Daoy (cell line): ENCODE results near the gene S1PR1. TPM values are rescaled to one million over a fixed set of nuclear protein-coding genes. Genes with fewer than 3 reads are reported as not detected.
"Not testable (repeated sequence)": the region's sequence is repeated elsewhere in the genome, so short reads cannot be mapped to it uniquely, and the experiment has no call there.

Experiments used
- DNase-seq: peaks from one replicate; pipeline ENCODE4 v3.0.0-alpha.2; 2015; ENCODE audit warnings: low read depth
- total RNA-seq: library from RNA; depleted of rRNA; stranded (reverse); fragments of >200 nt; shearing (Covaris generic); gene quantifications from 2 replicates; pipeline ENCODE4 v1.2.3, GENCODE V29; 2014; rRNA removed

The S1PR1 gene
- 0.63 and 1.4 TPM in 2 replicates for total RNA-seq

DNA sequence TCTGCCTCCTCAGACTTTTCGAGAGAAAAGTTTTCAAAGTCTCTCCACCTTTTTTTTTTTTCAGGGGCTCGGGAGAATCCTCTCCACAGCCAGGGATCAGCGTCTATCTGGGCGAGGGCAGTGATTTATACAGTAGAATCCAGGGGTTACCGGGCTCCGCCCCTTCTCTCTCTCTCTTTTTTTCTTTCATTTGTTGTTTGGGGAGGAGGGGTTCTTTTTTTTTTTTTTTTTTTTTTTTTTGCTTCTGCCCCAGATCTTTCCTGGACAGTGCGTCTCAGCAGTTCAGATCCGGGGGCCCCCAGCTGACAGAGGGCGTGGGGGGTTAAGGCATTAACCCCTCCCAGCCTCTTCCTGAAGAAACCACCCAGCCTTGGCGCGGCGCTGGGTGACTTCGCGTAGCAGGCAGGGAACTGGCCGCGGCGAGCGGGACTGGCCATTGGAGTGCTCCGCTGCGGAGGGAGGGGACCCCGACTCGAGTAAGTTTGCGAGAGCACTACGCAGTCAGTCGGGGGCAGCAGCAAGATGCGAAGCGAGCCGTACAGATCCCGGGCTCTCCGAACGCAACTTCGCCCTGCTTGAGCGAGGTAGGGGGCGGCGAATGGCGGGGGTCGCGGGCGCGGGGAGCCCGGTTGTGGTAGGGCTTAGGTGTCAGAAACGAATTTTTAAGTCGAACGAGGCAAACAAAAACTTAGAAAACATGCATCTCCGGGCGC lies at the start of gene S1PR1:
Gene S1PR1, plus strand, starts transcription at position 504 of the 713 bp plus-strand sequence. CDS start 1,966 bp downstream, outside the sequence.
- DNase-seq, result peak; percentile 63

DNA sequence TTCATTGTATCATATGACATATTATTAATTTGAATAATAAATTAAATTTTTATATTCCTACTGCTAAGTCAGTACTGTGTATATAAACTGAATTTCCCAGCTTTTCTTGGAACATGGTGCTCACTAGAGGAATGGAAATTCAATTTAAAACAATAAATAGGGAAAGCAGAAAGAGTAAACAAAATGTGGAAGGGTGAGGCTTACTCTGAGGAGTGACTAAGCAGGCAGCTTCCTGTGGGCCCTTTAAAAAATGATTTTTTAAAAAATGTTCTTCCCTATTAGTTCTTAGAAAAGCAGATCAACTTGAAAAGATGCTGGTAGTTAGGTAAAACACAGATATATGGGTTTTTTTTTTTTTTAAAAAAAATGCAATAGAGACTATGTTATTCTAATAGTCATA lies 49.5 kb upstream of the S1PR1 start:
- no peak for DNase-seq

DNA sequence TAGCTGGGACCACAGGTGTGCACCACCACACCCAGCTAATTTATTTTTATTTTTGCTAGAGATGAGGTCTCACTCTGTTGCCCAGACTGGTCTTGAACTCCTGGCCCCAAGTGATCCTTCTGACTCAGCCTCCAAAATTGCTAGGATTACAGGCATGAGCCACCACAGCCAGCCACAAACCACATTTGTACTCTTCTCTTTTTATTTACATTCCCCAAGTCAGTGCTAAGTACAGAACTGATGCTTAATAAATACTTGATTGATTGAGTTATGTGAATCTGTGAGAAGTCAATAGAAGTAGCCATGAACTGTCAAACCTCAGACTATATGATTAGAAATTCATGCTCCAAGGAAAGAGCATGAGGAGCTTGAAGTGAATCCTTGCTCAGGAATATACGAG lies 48.5 kb upstream of the S1PR1 start:
- DNase-seq, result peak; percentile 44

DNA sequence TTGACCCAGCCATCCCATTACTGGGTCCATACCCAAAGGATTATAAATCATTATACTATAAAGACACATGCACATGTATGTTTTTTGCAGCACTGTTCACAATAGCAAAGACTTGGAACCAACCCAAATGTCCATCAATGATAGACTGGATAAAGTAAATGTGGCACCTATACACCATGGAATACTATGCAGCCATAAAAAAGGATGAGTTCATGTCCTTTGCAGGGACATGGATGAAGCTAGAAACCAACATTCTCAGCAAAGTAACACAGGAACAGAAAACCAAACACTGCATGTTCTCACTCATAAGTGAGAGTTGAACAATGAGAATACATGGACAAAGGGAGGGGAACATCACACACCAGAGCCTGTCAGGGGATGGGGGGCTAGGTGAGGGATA lies 47.9 kb upstream of the S1PR1 start:
- not testable (repeated sequence) for DNase-seq

DNA sequence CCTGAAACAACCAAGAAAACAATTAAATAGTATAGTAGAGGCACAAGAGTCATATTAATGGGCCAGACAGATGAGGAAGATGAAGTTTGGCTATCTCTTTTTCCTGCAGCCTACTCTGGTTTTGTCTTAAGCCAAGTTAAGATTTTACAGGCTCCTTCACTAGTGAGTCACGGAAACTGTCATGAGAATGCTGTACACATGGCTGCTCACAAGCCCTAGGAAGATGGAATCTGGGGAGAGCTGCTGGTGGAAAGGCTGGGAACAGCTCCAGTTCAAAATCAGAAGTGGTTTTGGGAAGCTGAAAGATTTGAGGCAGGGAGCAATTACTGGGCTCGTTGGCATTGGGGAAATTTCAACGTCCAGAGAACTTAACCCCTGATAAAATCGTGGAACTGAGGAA lies 46.4 kb upstream of the S1PR1 start:
- peak; percentile 48 for DNase-seq

DNA sequence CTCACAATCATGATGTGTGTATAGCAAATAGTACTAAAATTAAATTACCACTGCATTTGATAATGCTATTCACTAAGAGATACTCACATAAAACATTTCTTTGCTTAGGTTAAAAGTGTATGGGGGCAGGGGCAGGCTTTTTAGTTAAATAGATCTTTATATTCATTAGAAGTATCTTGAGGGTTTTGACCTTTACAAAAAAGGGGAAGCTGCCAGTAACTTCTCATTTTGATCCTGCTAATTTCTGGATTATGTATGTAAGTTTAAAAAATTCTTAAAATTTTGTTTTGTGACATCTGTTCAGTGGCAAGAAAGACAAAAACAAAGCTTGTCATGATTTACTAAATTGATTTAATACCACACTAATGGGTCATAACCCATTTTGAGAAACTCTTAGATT lies 45.8 kb upstream of the S1PR1 start:
- DNase-seq, result no peak

DNA sequence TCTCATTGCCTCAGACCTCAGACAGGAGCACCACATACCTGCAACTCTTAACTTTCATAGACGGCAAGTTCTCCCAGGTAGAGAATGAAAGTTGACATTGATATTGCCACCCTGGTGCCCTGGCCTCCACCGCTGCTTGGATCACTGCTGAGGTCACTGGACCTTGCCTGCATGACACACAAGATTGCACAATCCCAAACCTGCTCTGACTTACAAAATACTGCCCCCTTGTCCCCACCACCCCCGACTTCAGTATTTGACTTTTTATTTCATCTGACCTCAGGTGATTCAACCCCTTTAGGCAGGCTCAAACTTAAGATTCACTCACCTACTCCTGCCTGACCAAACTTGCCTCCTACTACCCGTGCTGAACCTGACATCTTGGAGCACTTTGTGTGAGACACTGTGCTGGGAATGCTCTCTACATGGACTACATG lies 43.1 kb upstream of the S1PR1 start:
- DNase-seq, result no peak

DNA sequence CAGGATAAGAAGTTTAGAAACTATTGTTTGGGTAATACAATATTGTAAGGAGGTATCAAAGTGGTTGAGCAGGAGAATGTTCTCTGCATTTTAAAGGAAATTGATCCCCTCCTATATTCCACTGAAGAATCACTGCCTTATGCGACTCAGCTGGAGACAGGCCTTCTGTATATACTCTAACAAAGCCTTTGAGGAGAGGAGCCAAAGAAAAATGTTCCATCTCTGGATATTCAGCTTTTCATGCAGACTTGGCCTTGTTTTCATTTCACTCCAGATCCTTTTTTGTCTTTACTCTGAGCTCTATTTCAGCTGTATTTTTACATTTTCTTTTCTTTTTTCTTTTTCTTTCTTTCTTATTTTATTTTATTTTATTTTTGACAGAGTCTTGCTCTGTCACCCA lies 42.1 kb upstream of the S1PR1 start:
- no peak for DNase-seq

DNA sequence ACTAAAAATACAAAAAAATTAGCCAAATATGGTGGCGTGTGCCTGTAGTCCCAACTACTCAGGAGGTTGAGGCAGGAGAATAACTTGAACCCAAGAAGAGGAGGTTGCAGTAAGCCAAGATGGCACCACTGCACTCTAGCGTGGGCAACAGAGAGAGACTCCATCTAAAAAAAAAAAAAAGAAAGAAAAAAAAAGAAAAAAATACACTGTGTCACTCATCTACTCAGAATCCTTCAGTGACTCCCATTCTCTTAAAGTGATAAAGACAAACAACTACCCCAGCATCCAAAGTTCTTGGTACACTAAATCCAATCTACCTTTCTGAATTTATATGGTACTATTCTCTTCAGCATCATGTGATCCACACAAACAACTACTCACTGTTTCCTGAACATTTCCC lies 40.2 kb upstream of the S1PR1 start:
- DNase-seq, result no peak

DNA sequence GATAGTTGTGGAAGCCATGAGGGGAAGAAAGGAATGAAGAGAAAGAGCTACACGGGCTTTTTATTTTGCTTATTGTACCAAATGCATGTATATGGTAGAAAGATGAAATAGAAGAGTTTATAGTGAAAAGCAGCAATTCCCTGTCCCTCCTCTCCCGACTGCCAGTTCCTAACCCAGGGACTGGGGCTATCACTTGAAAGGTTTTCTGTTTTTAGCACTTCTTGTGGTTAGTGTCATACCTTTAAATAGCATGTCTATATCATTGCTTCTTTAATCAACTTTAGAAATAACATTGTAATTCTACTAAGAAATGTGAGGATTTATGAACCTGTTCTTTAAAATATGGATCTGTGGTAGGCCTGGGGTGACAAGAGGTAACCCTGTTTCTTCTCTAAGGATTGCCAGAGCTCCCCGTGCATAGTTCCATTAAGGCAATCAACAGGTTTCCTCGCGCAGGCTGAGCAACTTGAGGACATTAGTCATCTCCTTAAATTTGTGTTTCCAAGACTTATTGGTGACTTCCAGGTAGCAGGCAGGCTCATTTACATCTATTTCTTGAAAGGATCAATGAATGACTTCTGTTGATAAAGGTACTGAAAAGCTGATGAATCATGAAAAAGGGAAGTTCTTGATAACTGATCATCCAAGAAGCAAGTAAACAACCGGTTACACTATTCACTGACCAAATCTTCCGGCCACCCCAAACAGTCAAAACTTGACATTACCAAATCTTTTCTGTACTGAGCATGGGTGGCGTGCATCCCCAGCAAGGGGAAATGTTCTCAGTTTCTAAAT lies 37.8 kb upstream of the S1PR1 start:
- DNase-seq, result no peak

DNA sequence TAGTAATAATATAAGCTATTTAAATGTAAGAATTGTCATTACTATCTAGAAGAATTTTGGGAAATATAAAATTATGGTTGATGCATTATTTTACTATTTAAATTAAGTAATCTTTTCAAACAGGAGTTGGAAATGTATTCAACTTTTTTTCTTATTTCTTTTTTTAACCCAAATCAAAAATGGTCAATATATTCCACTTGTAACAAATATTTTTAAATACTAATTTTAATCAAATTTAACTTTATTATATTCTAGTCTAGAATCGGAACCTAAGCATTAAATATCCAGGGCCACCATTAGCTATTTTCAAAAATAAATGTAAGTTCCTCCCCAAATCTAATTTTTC lies 37.2 kb upstream of the S1PR1 start:
- DNase-seq, result no peak

DNA sequence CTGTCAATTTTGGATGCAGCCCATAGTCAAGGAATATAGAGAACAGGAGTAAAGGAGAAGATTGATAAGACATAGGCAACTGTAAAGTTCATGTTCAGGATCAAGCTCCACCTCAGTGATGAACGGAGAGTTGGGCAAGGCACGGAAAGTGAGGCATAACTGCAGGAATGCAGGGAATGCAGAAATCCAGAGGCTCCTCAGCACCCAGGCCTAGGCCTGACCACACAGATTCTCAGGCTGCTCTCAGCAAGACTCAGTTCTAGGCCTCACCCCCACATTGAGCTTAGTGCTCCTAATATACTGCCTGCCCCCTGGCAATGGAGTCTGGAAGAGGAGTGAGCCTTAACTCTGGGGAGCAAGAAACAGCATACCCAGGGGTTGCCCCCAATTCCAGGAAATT lies 36.3 kb upstream of the S1PR1 start:
- DNase-seq, result peak; percentile 88

DNA sequence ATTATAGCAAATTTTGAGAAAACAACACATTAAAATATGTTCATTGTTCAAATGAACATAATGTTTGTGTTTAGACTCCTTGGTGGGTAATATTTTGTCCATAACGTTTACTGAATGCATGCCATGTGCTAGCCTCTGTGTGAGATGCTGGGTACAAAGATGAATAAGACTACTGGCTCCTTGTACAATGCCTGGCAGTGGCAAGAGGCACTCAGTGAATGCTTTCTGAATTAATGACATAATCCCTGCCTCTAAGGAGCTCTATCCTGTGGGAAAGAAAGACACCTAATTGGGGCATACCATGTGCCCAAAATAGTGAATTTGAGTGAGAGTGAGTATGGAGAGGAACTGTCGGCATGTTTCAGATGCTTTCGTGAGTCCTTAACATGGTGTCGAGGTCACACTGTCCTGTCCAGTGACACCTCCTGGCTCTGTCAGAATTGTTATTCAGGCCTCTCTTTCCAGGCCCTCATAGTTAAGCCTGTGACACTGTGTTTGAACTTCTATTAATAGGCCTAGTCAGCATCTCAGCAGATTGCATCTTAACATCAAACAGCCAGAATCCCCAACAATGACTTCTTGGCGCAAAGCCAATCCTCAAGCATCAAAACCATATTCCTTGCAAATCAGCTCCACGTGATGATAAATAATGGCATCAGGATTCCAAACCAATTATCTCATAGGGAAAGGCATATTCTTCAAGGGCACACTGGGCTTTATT lies 32.8 kb upstream of the S1PR1 start:
- DNase-seq, result no peak

DNA sequence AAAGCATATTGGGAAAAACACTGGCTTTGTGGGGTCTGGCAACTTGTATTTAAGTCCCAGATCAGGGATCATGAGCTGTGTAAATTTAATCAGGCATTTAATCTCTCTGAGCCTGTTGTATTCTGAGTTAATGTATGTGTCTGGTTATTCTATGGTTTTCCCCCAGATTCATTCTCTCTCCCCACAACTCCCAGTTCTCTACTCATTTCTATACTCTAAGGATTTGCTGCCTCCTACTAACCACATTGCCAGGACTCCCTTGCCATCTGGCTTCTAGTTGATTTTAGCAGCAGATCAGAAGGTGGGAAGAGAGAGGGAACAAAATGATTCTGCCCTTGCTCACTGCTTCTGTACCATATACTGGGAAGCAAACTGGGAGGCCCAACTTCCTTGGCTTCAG lies 31.4 kb upstream of the S1PR1 start:
- DNase-seq, result no peak

DNA sequence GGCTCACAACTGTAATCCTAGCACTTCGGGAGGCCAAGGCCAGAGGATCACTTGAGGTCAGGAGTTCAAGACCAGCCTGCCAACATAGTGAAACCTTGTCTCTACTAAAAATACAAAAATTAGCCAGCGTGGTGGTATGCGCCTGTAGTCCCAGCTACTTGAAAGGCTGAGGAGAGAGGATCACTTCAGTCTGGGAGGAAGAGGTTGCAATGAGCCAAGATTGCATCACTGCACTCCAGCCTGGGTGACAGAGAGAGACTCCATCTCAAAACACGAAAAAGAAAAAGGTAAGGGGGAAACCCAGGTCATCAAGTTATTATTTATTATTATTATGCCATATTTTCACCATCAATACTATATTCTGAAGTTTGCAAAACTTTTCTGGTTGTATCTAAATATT lies 30.7 kb upstream of the S1PR1 start:
- DNase-seq, result not testable (repeated sequence)

DNA sequence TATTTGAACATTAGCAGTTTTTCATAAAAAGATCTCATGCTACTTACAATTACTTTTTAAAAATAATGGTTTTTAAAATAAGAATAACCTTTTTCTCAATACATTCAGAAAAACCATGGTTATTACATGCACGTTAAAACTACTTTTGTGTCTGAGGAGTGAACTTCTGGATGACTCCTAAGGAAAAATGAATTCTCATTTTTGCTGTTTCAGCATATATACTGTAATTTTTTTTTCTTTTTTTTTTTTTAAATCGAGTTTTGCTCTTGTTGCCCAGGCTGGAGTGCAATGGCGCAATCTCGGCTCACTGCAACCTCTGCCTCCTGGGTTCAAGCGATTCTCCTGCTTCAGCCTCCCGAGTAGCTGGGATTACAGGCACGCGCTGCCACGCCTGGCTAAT lies 29.5 kb upstream of the S1PR1 start:
- DNase-seq, result not testable (repeated sequence)

DNA sequence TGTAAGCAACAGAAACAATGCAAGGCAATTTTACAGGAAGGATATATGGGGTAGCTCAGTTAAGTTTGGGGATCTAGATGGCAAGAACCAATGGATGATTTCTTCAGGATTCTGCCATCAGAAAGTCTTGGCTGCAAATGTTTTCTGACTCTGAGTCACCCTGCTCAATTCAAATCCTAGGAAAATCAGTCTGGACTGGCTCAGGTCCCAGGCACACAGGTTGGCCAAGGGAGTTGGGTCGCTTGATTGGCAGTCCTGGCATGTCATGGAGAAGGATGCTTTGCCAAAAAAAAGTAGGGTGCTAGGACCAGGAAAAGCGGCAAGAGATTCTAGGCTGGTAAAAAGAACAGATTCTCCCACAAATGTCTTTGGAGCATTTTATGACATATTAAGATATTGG lies 28.9 kb upstream of the S1PR1 start:
- no peak for DNase-seq

DNA sequence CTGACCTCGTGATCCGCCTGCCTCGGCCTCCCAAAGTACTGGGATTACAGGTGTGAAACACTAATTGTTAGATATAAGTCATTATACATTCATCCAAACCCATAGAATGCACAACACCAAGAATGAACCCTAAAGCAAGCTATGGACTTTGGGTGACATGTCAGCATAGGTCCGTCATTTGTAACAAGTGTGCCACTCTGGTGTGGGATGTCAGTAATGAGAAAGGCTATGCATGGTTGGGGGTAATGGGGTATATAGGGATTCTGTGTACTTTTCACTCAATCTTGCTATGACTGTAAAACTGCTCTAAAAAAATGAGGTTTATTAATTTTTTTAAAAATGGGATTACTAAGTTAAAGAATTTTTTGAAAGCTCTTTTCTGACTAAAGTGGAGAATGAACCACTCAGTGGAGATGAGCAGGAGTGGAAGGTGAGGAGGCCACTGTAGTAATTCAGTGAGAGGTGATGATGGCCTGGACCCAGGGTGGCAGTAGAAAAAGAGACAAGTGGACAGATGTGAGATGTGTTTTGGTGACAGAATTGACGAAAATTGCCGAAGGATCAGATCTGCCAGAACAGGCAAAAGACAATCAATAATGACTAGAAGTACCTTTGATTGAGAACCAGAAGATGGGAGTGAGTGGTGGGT lies 21.3 kb upstream of the S1PR1 start:
- no peak for DNase-seq

DNA sequence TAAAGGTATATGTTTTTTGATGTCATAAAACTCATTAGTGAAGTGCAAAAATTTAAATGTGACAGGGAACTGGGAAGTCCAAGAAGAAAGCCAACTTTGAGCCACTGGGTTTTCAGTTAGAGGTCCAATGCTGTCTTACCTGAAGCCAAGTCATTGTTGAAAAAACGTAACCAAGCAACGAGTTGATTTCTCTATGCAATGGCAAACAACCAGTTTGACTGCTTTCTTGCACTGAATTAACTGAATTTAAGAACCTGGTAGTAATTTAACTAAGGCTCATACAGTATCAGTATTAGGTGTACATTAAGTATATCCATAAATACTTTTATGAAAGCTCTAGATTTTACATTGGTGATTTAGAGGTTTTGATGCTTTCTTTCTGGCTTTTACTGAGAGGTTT lies 20.2 kb upstream of the S1PR1 start:
- DNase-seq, result no peak

DNA sequence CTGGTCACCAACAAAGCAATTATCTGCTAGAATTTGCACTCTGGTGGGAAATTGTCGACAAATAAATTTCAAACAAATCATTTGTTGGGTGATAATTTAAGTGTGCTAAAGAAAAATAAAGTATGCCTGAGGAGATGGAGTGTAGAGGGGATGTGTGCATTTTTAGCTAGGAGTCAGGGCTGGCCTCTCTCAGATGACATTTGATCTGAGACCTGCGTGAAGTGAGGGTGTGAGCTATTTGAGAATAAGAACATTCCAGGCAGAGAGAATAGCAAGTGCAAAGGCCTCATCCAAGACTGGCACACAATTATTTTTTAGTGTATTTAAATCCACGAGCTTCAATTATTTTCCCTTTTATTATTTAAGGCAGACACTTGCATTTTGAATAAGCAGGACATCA lies 19.7 kb upstream of the S1PR1 start:
- DNase-seq, result no peak

DNA sequence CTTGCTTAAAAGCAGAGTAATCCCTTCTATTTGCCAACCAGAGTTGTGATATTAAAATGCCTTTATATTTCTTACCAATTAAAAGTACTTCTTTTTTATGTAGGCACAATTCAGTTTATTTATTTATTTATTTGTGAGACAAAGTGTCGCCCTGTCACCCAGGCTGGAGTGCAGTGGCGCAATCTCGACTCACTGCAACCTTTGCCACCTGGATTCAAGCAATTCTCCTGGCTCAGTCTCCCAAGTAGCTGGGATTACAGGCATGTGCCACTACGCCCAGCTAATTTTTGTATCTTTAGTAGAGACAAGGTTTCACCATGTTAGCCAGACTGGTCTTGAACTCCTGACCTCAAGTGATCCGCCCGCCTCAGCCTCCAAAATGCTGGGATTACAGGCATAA lies 17.9 kb upstream of the S1PR1 start:
- DNase-seq, result not testable (repeated sequence)
